Measurements from ENCODE around the gene DNAI2. TPM values are rescaled to one million over a fixed set of nuclear protein-coding genes. Genes with fewer than 3 reads are reported as not detected.

The DNAI2 gene
- total RNA-seq, 1 experiment from 2014 or later: 0.26 TPM

- ChIA-PET CTCF (interaction anchor here (0.6 to 1.4 kb wide), 4 partner anchors 11 to 35 kb away, joined by 3 to 5 read pairs (median 4); partner anchors contain the start of gene BTBD17), POLR2A (no interaction called here)
- Mint-ChIP-seq H3K36me3 (no peaks in the 10 kb centered on the region), H3K9me3 (no peaks in the 10 kb centered on the region), H3K4me3 (no peak overlapping the region), H3K27ac (no peak overlapping the region), H3K4me1 (peaks cover 8% of the 10 kb centered on the region), H3K27me3 (ENCODE audit: low read depth) (no peaks in the 10 kb centered on the region)
- DNase-seq (ENCODE audit: low spot score) (no peak), ATAC-seq (no peak)
- TF ChIP-seq, protein P1, sequence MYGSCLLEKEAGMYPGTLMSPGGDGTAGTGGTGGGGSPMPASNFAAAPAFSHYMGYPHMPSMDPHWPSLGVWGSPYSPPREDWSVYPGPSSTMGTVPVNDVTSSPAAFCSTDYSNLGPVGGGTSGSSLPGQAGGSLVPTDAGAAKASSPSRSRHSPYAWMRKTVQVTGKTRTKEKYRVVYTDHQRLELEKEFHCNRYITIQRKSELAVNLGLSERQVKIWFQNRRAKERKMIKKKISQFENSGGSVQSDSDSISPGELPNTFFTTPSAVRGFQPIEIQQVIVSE (CRISPR knock-in tag; IDR thresholded peaks at IDR 0.05; ENCODE audit: borderline replicate concordance): no peak
- no peak for TF ChIP-seq ATF1 (CRISPR knock-in tag; IDR thresholded peaks at IDR 0.05)
- TF ChIP-seq AR (CRISPR knock-in tag; IDR thresholded peaks at IDR 0.05): no peak
- TF ChIP-seq ATF2 (CRISPR knock-in tag; IDR thresholded peaks at IDR 0.05; ENCODE audit: borderline replicate concordance, low read depth): no peak
- no peak for TF ChIP-seq TP53 (CRISPR knock-in tag; IDR thresholded peaks at IDR 0.05)
Observed at GRCh38 chr17:74340470-74341023, 66.5 kb downstream of the DNAI2 start.

DNA sequence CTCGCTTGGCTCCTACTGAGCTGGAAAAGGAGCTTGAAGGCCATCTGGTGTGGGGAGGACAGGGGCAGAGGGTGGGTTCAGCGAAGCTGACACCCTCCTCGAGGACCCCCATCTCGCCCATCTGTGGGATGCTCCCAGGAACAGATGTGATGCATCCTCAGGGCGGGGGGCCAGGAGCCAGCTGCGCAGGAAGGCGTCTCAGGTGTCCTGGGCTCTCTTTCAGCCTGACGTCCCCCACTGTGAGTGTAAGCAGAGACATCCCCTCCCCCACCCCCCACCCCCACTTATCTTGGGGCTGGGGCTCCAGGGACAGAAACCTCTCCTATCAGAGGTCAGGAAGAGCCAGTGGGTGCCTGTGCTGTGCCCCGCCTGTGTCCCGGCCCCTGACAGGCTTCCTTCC lies 68.2 kb downstream of the DNAI2 start:
- no peak; the same call in 1 of the 2 replicates for ATAC-seq

GRCh38 chr17:74343121-74343520 lies 69.1 kb downstream of the DNAI2 start:
- no peak for TF ChIP-seq NFE2L1 (CRISPR knock-in tag; IDR thresholded peaks at IDR 0.05)
- TF ChIP-seq, protein P2, sequence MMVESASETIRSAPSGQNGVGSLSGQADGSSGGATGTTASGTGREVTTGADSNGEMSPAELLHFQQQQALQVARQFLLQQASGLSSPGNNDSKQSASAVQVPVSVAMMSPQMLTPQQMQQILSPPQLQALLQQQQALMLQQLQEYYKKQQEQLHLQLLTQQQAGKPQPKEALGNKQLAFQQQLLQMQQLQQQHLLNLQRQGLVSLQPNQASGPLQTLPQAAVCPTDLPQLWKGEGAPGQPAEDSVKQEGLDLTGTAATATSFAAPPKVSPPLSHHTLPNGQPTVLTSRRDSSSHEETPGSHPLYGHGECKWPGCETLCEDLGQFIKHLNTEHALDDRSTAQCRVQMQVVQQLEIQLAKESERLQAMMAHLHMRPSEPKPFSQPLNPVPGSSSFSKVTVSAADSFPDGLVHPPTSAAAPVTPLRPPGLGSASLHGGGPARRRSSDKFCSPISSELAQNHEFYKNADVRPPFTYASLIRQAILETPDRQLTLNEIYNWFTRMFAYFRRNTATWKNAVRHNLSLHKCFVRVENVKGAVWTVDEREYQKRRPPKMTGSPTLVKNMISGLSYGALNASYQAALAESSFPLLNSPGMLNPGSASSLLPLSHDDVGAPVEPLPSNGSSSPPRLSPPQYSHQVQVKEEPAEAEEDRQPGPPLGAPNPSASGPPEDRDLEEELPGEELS (CRISPR knock-in tag; IDR thresholded peaks at IDR 0.05): no peak
- TF ChIP-seq, protein P3, sequence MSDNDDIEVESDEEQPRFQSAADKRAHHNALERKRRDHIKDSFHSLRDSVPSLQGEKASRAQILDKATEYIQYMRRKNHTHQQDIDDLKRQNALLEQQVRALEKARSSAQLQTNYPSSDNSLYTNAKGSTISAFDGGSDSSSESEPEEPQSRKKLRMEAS (CRISPR knock-in tag; IDR thresholded peaks at IDR 0.05): no peak
- no peak for TF ChIP-seq CBFB (CRISPR knock-in tag; IDR thresholded peaks at IDR 0.05; ENCODE audit: low read depth)
- no peak for TF ChIP-seq ZNF263 (CRISPR knock-in tag; IDR thresholded peaks at IDR 0.05; ENCODE audit: low read depth)
- TF ChIP-seq CREB1 (CRISPR knock-in tag; IDR thresholded peaks at IDR 0.05): no peak
- no peak for TF ChIP-seq CREM (CRISPR knock-in tag; IDR thresholded peaks at IDR 0.05)
- TF ChIP-seq ZNF671 (CRISPR knock-in tag; IDR thresholded peaks at IDR 0.05): no peak
- no peak for TF ChIP-seq KAT7 (CRISPR knock-in tag; IDR thresholded peaks at IDR 0.05; ENCODE audit: borderline replicate concordance)
- TF ChIP-seq ZNF532 (CRISPR knock-in tag; IDR thresholded peaks at IDR 0.05; ENCODE audit: borderline replicate concordance): no peak
- no peak for TF ChIP-seq SOX15 (CRISPR knock-in tag; IDR thresholded peaks at IDR 0.05)
- Mint-ChIP-seq H3K36me3 (no peaks in the 10 kb centered on the region), H3K9me3 (no peaks in the 10 kb centered on the region), H3K4me1 (peaks cover 6% of the 10 kb centered on the region; the same call in 1 of the 2 replicates), H3K27ac (no peak overlapping the region), H3K4me3 (no peak overlapping the region), H3K27me3 (ENCODE audit: low read depth) (no peaks in the 10 kb centered on the region)
- CTCF ChIA-PET: interaction anchor here (1.0 kb wide), 2 partner anchors 9 to 144 kb away, joined by 3 read pairs; no protein-coding TSS in a partner anchor
- POLR2A ChIA-PET: no interaction called here
- no peak for ATAC-seq
- DNase-seq (ENCODE audit: low spot score): no peak

More for the DNA sequence above, 68.2 kb downstream of the DNAI2 start:
- H3K27ac Mint-ChIP-seq: no peak overlapping the region
- CTCF ChIA-PET: interaction anchor here (1.0 kb wide), 1 partner anchor 143 kb away, joined by 3 read pairs; no protein-coding TSS in a partner anchor
- no peak for DNase-seq (ENCODE audit: low spot score)
- H3K9me3 Mint-ChIP-seq: no peaks in the 10 kb centered on the region
- TF ChIP-seq HMGA2 (CRISPR knock-in tag; IDR thresholded peaks at IDR 0.05): no peak
- TF ChIP-seq ESRRA (CRISPR knock-in tag; IDR thresholded peaks at IDR 0.05; ENCODE audit: borderline replicate concordance): no peak
- no peak for TF ChIP-seq ELF4 (CRISPR knock-in tag; IDR thresholded peaks at IDR 0.05; ENCODE audit: low read depth)
- TF ChIP-seq ZNF423 (CRISPR knock-in tag; IDR thresholded peaks at IDR 0.05): 0 out of 2 replicates have a peak, but pooled peaks have one; percentile 40
- TF ChIP-seq ZNF138 (CRISPR knock-in tag; conservative IDR thresholded peaks at IDR 0.05): no peak
- TF ChIP-seq EMX1 (CRISPR knock-in tag; IDR thresholded peaks at IDR 0.05): no peak
- no peak for TF ChIP-seq KAT7 (CRISPR knock-in tag; IDR thresholded peaks at IDR 0.05; ENCODE audit: borderline replicate concordance)
- TF ChIP-seq PRRX2 (CRISPR knock-in tag; IDR thresholded peaks at IDR 0.05): no peak
- H3K4me3 Mint-ChIP-seq: no peak overlapping the region
- POLR2A ChIA-PET: no interaction called here
- no peaks in the 10 kb centered on the region for H3K27me3 Mint-ChIP-seq (ENCODE audit: low read depth)
- H3K36me3 Mint-ChIP-seq: no peaks in the 10 kb centered on the region
- peaks cover 6% of the 10 kb centered on the region; the same call in 1 of the 2 replicates for H3K4me1 Mint-ChIP-seq

Data from WTC11 (cell line).